Measurements from ENCODE around the gene MT1F. TPM values are rescaled to one million over a fixed set of nuclear protein-coding genes. Genes with fewer than 3 reads are reported as not detected.

The MT1F gene
- total RNA-seq, 1 experiment from 2014 or later = 7.3 TPM

GRCh38 chr16:56684256-56684925, 26.6 kb downstream of the MT1F start:
- Histone ChIP-seq H4K20me1 (ENCODE audit: insufficient read depth) (no peaks in the 10 kb centered on the region), H3K27me3 (ENCODE audit: insufficient read depth, low read length) (no peaks in the 10 kb centered on the region), H3K9me3 (ENCODE audit: control insufficient read depth in 1 of 2, insufficient read depth in 1 of 2, low read depth in 1 of 2, low read length in 2 of 2) (no peaks in the 10 kb centered on the region), H3K4me1 (ENCODE audit: control insufficient read depth in 1 of 2, insufficient read depth in 2 of 2, low read length in 2 of 2) (peaks cover 17 to 37% of the 10 kb centered on the region in 2 experiments), H3K9me2 (ENCODE audit: insufficient read depth) (no peaks in the 10 kb centered on the region), H3K79me2 (ENCODE audit: insufficient read depth, low read length) (no peaks in the 10 kb centered on the region), H3K4me2 (ENCODE audit: low read length) (no peak overlapping the region), H3K36me3 (ENCODE audit: control insufficient read depth in 1 of 2, insufficient read depth in 2 of 2, low read length in 2 of 2) (no peaks in the 10 kb centered on the region), H2AFZ (ENCODE audit: low read depth, low read length, poor library complexity, severe bottlenecking) (no peak overlapping the region), H3K27ac (ENCODE audit: low read depth, low read length) (no peak overlapping the region), H3K9ac (ENCODE audit: low read length) (no peak overlapping the region), H3K4me3 (replicated peaks in 1 of 2; ENCODE audit: low read depth in 1 of 2, low read length in 2 of 2) (no peak overlapping the region)
- TF ChIP-seq, protein P1, sequence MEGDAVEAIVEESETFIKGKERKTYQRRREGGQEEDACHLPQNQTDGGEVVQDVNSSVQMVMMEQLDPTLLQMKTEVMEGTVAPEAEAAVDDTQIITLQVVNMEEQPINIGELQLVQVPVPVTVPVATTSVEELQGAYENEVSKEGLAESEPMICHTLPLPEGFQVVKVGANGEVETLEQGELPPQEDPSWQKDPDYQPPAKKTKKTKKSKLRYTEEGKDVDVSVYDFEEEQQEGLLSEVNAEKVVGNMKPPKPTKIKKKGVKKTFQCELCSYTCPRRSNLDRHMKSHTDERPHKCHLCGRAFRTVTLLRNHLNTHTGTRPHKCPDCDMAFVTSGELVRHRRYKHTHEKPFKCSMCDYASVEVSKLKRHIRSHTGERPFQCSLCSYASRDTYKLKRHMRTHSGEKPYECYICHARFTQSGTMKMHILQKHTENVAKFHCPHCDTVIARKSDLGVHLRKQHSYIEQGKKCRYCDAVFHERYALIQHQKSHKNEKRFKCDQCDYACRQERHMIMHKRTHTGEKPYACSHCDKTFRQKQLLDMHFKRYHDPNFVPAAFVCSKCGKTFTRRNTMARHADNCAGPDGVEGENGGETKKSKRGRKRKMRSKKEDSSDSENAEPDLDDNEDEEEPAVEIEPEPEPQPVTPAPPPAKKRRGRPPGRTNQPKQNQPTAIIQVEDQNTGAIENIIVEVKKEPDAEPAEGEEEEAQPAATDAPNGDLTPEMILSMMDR (IDR thresholded peaks at IDR 0.05 in 2 of 3, conservative IDR thresholded peaks at IDR 0.05 in 1 of 3; ENCODE audit: borderline replicate concordance in 1 of 3, insufficient read depth in 1 of 3, low read depth in 2 of 3, low read length in 2 of 3) = no peak
- TF ChIP-seq POLR2AphosphoS5 (IDR thresholded peaks at IDR 0.05; ENCODE audit: low read depth, low read length) = peak; percentile 35; the same call in 1 of the 2 replicates
- no TSS peak for BruUV-seq (replicated peaks)
- intact Hi-C loops (cut with micrococcal nuclease) = loop anchor here (5.0 kb wide), 2 partner anchors 57 to 1182 kb away; partner anchors contain the start of gene MT1E
- ATAC-seq (no peak), DNase-seq (ENCODE audit: low read depth, low spot score) (no peak)
- ChIA-PET RAD21 (ENCODE audit: low non-redundant PET in 1 of 2, low total read pairs in 2 of 2, uncharacterized antibody in 2 of 2, unreplicated experiment in 2 of 2) (no interaction called here), CTCF (no interaction called here), POLR2A (interaction anchor here (1.2 to 2.4 kb wide), 2 partner anchors 59 to 76 kb away, joined by 4 to 9 read pairs; partner anchors contain the start of genes MT1E and MT2A)

DNA sequence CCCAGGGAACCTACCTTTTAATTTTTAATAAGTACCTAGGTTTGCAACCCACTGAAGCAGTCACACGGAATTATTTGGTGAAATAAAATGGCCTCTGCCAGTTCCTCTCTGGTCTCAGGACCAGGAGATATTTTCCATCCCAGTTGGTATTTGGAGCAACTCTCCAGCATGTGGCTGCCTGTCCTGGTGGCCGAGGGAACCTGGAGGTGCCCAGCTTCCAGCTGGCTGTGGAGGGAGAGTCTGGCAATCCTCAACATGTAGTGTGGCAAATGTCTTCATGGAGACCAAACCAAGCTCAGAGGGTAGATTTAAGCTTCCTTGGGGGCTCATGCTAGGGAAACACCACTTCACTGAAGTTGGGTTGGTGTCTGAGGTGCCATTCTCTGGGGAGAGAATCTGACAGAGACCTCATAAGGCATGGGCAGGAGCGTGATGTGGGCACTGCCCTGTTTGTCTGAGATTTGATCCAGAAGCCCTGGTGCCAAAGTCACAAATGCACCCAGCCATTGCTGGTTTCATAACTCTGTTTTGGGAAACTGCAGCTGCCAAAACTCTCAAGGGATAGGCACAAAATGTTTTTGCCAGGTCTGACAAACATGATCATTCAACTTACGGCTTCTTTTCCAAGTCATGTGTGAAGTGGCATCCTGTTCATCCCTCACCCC, 27.3 kb downstream of the MT1F start:
- Histone ChIP-seq H3K9ac (ENCODE audit: low read length) (no peak overlapping the region), H4K20me1 (ENCODE audit: insufficient read depth) (no peaks in the 10 kb centered on the region), H3K27me3 (ENCODE audit: insufficient read depth, low read length) (no peaks in the 10 kb centered on the region), H3K27ac (ENCODE audit: low read depth, low read length) (no peak overlapping the region), H3K4me2 (ENCODE audit: low read length) (no peak overlapping the region), H3K79me2 (ENCODE audit: insufficient read depth, low read length) (no peaks in the 10 kb centered on the region), H3K4me1 (ENCODE audit: control insufficient read depth in 1 of 2, insufficient read depth in 2 of 2, low read length in 2 of 2) (peaks cover 18 to 36% of the 10 kb centered on the region in 2 experiments), H2AFZ (ENCODE audit: low read depth, low read length, poor library complexity, severe bottlenecking) (no peak overlapping the region), H3K4me3 (replicated peaks in 1 of 2; ENCODE audit: low read depth in 1 of 2, low read length in 2 of 2) (no peak overlapping the region), H3K36me3 (ENCODE audit: control insufficient read depth in 1 of 2, insufficient read depth in 2 of 2, low read length in 2 of 2) (no peaks in the 10 kb centered on the region), H3K9me3 (ENCODE audit: control insufficient read depth in 1 of 2, insufficient read depth in 1 of 2, low read depth in 1 of 2, low read length in 2 of 2) (no peaks in the 10 kb centered on the region), H3K9me2 (ENCODE audit: insufficient read depth) (no peaks in the 10 kb centered on the region)
- DNase-seq (ENCODE audit: low read depth, low spot score) (no peak), ATAC-seq (no peak)
- ChIA-PET CTCF (no interaction called here), RAD21 (ENCODE audit: low non-redundant PET in 1 of 2, low total read pairs in 2 of 2, uncharacterized antibody in 2 of 2, unreplicated experiment in 2 of 2) (no interaction called here), POLR2A (no interaction called here)
- intact Hi-C loops (cut with micrococcal nuclease) = loop anchor here (5.0 kb wide), 2 partner anchors 58 to 1183 kb away; partner anchors contain the start of gene MT1E
- TF ChIP-seq SRF (IDR thresholded peaks at IDR 0.05; ENCODE audit: low read depth) = no peak
- no peak for TF ChIP-seq CEBPB (IDR thresholded peaks at IDR 0.05; ENCODE audit: low read depth)
- TF ChIP-seq JUND (IDR thresholded peaks at IDR 0.05) = no peak
- TF ChIP-seq RAD21 (IDR thresholded peaks at IDR 0.05; ENCODE audit: low read depth) = no peak
- no peak for TF ChIP-seq EZH2phosphoT487 (IDR thresholded peaks at IDR 0.05; ENCODE audit: borderline replicate concordance)
- TF ChIP-seq SP1 (IDR thresholded peaks at IDR 0.05; ENCODE audit: low read depth) = no peak
- TF ChIP-seq ZNF274 (IDR thresholded peaks at IDR 0.05; ENCODE audit: low read depth, low read length) = no peak
- BruUV-seq (replicated peaks) = no TSS peak

All from HCT116 (cell line).